Measurements from ENCODE around the gene C11orf68. TPM values are rescaled to one million over a fixed set of nuclear protein-coding genes. Genes with fewer than 3 reads are reported as not detected.

C11orf68 gene
- total and polyA plus RNA-seq, 9 of the 15 experiments (the other 6 are each of a cell fraction or from before 2014, with no cell fraction given), result 3.6 to 35.9 (median 12.8) TPM

DNA sequence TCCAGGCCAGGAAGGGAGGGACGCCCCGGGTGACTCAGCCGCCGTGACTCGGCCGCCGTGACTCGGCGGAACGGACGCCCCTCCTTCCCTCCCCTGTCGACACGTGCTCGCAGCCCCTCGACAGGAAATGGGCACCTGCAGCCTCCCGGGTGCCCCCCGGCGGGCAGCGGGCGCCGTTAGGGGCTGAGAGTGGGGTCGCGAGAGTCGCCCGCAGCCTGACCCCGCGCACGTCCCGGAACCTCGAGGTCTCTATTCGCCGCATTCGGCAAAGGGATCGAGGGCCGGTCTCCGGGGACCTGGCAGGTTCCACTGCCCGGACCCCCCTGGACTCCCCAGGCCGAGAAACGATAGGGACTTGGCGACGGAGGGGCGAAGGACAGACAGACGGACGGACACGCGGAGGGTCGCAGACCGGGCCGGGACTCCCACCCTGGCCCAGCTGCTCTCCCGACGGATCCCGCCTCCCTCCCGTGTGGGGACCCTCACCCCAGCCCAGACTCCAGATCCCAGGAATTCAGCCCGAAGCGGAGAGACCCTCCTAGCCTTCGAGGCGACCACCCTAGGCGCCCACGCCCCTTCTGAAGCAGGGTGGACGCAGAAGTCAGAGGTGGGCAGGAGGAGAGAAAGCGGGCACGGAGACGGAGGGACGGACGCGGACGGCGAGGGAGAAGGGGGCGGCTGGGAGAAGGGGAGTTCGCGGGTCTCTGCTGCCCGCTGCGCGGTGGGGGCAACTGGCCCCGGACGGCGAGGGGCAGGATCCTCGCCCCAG lies 19.3 kb downstream of the C11orf68 start:
- Histone ChIP-seq H3K4me3 (peak overlapping the region; percentile 89), H3K27ac (ENCODE audit: extremely low read depth, low read depth, low read length) (peak overlapping the region; percentile 100), H4K20me1 (replicated peaks; ENCODE audit: control insufficient read depth, insufficient read depth, low read length) (peaks cover 15% of the 10 kb centered on the region), H3K4me1 (replicated peaks in 1 of 2; ENCODE audit: control insufficient read depth in 2 of 2, insufficient read depth in 2 of 2, low read length in 2 of 2) (peaks cover 42 to 72% of the 10 kb centered on the region in 2 experiments), H3K9me3 (replicated peaks; ENCODE audit: control insufficient read depth, insufficient read depth, low read depth, low read length) (no peaks in the 10 kb centered on the region), H3K9ac (ENCODE audit: insufficient read depth in 1 of 2, low read depth in 2 of 2, low read length in 2 of 2) (peak overlapping the region; percentile 100), H3K79me2 (ENCODE audit: control insufficient read depth, insufficient read depth, low read length) (peaks cover 52% of the 10 kb centered on the region), H3K4me2 (ENCODE audit: insufficient read depth, low read length) (peak overlapping the region; percentile 99), H2AFZ (ENCODE audit: low read depth, low read length) (peak overlapping the region; percentile 58), H3K9me1 (ENCODE audit: control insufficient read depth, insufficient read depth, low read length) (no peaks in the 10 kb centered on the region), H3K27me3 (ENCODE audit: control insufficient read depth in 2 of 2, insufficient read depth in 2 of 2, low read length in 2 of 2) (no peaks in the 10 kb centered on the region), H3K36me3 (ENCODE audit: control insufficient read depth, insufficient read depth, low read length) (peaks cover 46% of the 10 kb centered on the region)
- DNase-seq (ENCODE audit: extremely low read depth in 1 of 4, low spot score in 3 of 4), result peak; percentile 81 to 91 (median 86)
- BruUV-seq (replicated peaks), result TSS peak; percentile 57
- ATAC-seq, result peak; percentile 82
- POLR2A ChIA-PET, result interaction anchor here (1.0 to 8.0 kb wide), 17 partner anchors 7 to 326 kb away, joined by 3 to 136 read pairs (median 7); partner anchors contain the start of genes CCDC85B, CFL1, FIBP and KAT5
- no peak for FAIRE-seq
- WGBS (ENCODE audit: insufficient coverage, low coverage, missing lambda C conversion rate), result under 1% methylated on average over 54 of the region's 78 CpGs
- CTCF ChIA-PET (ENCODE audit: low intra/inter-chr PET ratio), result interaction anchor here (0.6 kb wide), 1 partner anchor 123 kb away, joined by 5 read pairs; no protein-coding TSS in a partner anchor
- in situ Hi-C loops (cut with MboI), result no loop called here
- intact Hi-C loops (cut with micrococcal nuclease), result loop anchor here (5.0 kb wide), 1 partner anchor 42 kb away; the partner anchor contains the start of gene CFL1
- TF ChIP-seq, protein P1, sequence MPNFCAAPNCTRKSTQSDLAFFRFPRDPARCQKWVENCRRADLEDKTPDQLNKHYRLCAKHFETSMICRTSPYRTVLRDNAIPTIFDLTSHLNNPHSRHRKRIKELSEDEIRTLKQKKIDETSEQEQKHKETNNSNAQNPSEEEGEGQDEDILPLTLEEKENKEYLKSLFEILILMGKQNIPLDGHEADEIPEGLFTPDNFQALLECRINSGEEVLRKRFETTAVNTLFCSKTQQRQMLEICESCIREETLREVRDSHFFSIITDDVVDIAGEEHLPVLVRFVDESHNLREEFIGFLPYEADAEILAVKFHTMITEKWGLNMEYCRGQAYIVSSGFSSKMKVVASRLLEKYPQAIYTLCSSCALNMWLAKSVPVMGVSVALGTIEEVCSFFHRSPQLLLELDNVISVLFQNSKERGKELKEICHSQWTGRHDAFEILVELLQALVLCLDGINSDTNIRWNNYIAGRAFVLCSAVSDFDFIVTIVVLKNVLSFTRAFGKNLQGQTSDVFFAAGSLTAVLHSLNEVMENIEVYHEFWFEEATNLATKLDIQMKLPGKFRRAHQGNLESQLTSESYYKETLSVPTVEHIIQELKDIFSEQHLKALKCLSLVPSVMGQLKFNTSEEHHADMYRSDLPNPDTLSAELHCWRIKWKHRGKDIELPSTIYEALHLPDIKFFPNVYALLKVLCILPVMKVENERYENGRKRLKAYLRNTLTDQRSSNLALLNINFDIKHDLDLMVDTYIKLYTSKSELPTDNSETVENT (CRISPR knock-in tag; IDR thresholded peaks at IDR 0.05), result no peak
- no peak for TF ChIP-seq PRMT5 (CRISPR knock-in tag; IDR thresholded peaks at IDR 0.05)
- TF ChIP-seq POLR2B (IDR thresholded peaks at IDR 0.05; ENCODE audit: low read depth, partially characterized antibody), result peak; percentile 28
- no peak for TF ChIP-seq NR2F6 (CRISPR knock-in tag; IDR thresholded peaks at IDR 0.05)
- TF ChIP-seq MYBL2 (IDR thresholded peaks at IDR 0.05; ENCODE audit: low read depth), result no peak
- no peak for TF ChIP-seq MYBL2 (CRISPR knock-in tag; IDR thresholded peaks at IDR 0.05; ENCODE audit: borderline replicate concordance)
- peak; percentile 85 for TF ChIP-seq SAP30 (IDR thresholded peaks at IDR 0.05; ENCODE audit: borderline replicate concordance, insufficient read depth, low read depth, low read length, poor library complexity, severe bottlenecking)
- peak; percentile 75; the same call in 1 of the 2 replicates for TF ChIP-seq GATAD2A (IDR thresholded peaks at IDR 0.05)
- TF ChIP-seq, protein P2, sequence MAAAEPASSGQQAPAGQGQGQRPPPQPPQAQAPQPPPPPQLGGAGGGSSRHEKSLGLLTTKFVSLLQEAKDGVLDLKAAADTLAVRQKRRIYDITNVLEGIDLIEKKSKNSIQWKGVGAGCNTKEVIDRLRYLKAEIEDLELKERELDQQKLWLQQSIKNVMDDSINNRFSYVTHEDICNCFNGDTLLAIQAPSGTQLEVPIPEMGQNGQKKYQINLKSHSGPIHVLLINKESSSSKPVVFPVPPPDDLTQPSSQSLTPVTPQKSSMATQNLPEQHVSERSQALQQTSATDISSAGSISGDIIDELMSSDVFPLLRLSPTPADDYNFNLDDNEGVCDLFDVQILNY (CRISPR knock-in tag; IDR thresholded peaks at IDR 0.05), result no peak
- TF ChIP-seq MEIS2 (IDR thresholded peaks at IDR 0.05; ENCODE audit: partially characterized antibody), result no peak
- TF ChIP-seq HLTF (IDR thresholded peaks at IDR 0.05), result no peak
- TF ChIP-seq, protein P3, sequence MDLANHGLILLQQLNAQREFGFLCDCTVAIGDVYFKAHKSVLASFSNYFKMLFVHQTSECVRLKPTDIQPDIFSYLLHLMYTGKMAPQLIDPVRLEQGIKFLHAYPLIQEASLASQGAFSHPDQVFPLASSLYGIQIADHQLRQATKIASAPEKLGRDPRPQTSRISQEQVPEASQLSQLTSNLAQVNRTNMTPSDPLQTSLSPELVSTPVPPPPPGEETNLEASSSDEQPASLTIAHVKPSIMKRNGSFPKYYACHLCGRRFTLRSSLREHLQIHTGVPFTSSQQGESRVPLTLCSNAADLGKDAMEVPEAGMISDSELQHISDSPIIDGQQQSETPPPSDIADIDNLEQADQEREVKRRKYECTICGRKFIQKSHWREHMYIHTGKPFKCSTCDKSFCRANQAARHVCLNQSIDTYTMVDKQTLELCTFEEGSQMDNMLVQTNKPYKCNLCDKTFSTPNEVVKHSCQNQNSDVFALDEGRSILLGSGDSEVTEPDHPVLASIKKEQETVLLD (IDR thresholded peaks at IDR 0.05), result peak; percentile 38; the same call in 1 of the 2 replicates
- no peak for TF ChIP-seq ZKSCAN3 (CRISPR knock-in tag; IDR thresholded peaks at IDR 0.05)
- no peak for TF ChIP-seq ZNF146 (CRISPR knock-in tag; IDR thresholded peaks at IDR 0.05; ENCODE audit: unreplicated experiment)
- TF ChIP-seq MIER1 (IDR thresholded peaks at IDR 0.05; ENCODE audit: low read depth), result 0 out of 2 replicates have a peak, but pooled peaks have one; percentile 39
- peak in 1 of 2 experiments; percentile 70; a peak in 1 of 3 replicates for TF ChIP-seq CBX3 (IDR thresholded peaks at IDR 0.05; ENCODE audit: borderline replicate concordance in 1 of 2, low read length in 2 of 2)
- peak; percentile 84 for TF ChIP-seq ATF7 (IDR thresholded peaks at IDR 0.05)
- no peak for TF ChIP-seq U2AF2 (optimal IDR thresholded peaks at IDR 0.05; ENCODE audit: low read depth, low read length)
